MCF 10A (cell line): ENCODE results near the gene WHAMM. TPM values are rescaled to one million over a fixed set of nuclear protein-coding genes. Genes with fewer than 3 reads are reported as not detected.
A peak's percentile ranks its signal among the peaks of the same experiment; 100 is the strongest.

Experiments
- BruUV-seq: library from RNA; stranded (reverse); fragments of 400-500 nt; replicated peaks from 2 replicates; lab custom pipeline; 2021; lab: Mats Ljungman, UMichigan
- CTCF ChIA-PET: fragments of 300-600 bp; sonication (Branson Sonifier 250); formaldehyde crosslinking; extraction: SDS; loops from one replicate; lab custom pipeline; 2021; ENCODE audit warnings: antibody characterized with exemption, inconsistent platforms; lab: Yijun Ruan, JAX
- POLR2A ChIA-PET: fragments of 300-600, 350-650 bp; sonication (Branson Sonifier 250); formaldehyde crosslinking; extraction: SDS; loops from one replicate; lab custom pipeline; 2020; ENCODE audit warnings: antibody characterized with exemption, inconsistent platforms; lab: Yijun Ruan, JAX
- DNase-seq: peaks from one replicate; pipeline ENCODE4 v3.0.0-alpha.2; 2018; ENCODE audit not compliant: unreplicated experiment
- H3K27ac Mint-ChIP-seq: one replicate; pipeline ENCODE4 v1.8.0; 2022; ENCODE audit warnings: mild to moderate bottlenecking, low read depth, mixed read lengths; ENCODE audit not compliant: unreplicated experiment
- H3K27me3 Mint-ChIP-seq: one replicate; pipeline ENCODE4 v1.8.0; 2022; ENCODE audit warnings: mixed read lengths; ENCODE audit not compliant: insufficient read depth, unreplicated experiment
- H3K36me3 Mint-ChIP-seq: one replicate; pipeline ENCODE4 v1.8.0; 2022; ENCODE audit warnings: mild to moderate bottlenecking, moderate library complexity, mixed read lengths; ENCODE audit not compliant: insufficient read depth, unreplicated experiment
- H3K4me1 Mint-ChIP-seq: one replicate; pipeline ENCODE4 v1.8.0; 2022; ENCODE audit warnings: mixed read lengths; ENCODE audit not compliant: insufficient read depth, unreplicated experiment
- H3K4me3 Mint-ChIP-seq: one replicate; pipeline ENCODE4 v1.8.0; 2022; ENCODE audit warnings: mild to moderate bottlenecking, moderate library complexity, mixed read lengths; ENCODE audit not compliant: unreplicated experiment
- H3K9me3 Mint-ChIP-seq: one replicate; pipeline ENCODE4 v1.8.0; 2022; ENCODE audit warnings: mixed read lengths; ENCODE audit not compliant: unreplicated experiment
- intact Hi-C: fragments of 100-400 bp; cut with micrococcal nuclease; formaldehyde crosslinking; loops from 2 replicates; pipeline ENCODE4 v1.14.1; 2022
- total RNA-seq: library from RNA; stranded (reverse); gene quantifications from 2 replicates; pipeline ENCODE4 v1.2.3, GENCODE V29; 2022
- TF ChIP-seq, protein P1 (sequence below): fragments of 200-600 bp; IDR thresholded peaks from one replicate; pipeline ENCODE4 v1.8.0; 2022; ENCODE audit warnings: antibody characterized with exemption, mild to moderate bottlenecking; ENCODE audit not compliant: unreplicated experiment

The WHAMM gene
- total RNA-seq, 1 experiment from 2014 or later, result 8.2 TPM

DNA sequence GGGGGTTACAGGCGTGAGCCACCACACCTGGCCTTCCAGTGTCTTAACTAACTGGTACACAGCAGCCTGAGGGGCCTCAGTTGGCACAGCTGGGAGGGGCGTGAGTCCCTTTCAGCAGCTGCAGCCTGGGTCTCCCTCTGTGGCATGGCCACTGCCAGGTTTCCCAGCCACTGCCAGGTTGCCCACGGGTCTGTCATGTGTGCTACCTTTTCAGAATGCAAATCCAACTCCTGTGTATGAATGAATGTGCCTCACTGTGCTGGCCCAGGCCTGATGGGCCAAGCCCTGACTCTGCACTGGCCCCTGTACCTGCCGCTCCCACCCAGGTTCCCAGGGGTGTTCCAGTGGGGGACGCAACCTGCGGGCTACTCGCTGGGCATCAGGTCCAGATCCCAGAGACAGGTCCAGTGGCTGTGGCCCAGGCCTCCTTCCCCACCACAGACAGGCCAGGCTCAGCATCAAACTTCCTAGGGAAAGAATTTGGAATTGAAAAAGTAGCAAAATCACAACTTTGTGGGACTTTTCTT lies 26.0 kb downstream of the WHAMM start:
- POLR2A ChIA-PET, result no interaction called here
- peaks cover 73% of the 10 kb centered on the region for H3K36me3 Mint-ChIP-seq

DNA sequence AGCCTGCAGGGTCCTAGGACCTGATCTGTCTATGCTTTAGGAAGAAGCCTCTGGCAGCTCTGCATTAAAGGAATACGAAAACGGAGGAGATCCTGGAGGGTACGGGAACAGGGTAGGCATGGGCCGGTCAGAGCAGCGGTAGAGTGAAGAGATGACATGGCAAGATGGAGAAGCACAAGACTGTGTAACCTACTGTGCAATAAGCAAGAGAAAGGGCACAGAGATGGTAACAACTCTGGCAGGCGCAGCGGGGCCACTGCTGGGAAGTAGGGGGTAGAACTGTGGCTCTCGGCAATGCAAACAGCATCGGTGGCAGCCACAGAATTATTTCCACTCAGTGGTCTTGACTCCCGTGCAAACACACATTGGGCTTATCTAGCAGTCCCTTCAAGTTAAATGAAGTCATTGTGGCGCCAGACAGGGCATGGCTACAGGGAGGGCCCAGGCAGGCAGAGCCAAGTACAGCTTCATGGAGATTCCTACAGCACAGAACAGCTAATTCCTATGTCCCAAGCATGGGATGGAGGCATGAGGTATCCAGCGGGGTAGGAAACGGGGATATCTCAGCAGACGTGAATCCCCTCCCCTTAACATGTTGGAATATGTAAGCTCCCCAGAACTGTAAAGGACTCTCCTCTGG lies 28.8 kb downstream of the WHAMM start:
- Mint-ChIP-seq H3K4me1 (peaks cover 1% of the 10 kb centered on the region), H3K36me3 (peaks cover 51% of the 10 kb centered on the region), H3K9me3 (no peaks in the 10 kb centered on the region), H3K27ac (peak overlapping the region; percentile 10), H3K27me3 (no peaks in the 10 kb centered on the region), H3K4me3 (no peak overlapping the region)
- intact Hi-C loops, result no loop called here
- ChIA-PET CTCF (interaction anchor here (0.6 to 1.2 kb wide), 3 partner anchors 12 to 186 kb away, joined by 3 to 4 read pairs (median 3); no protein-coding TSS in a partner anchor), POLR2A (interaction anchor here (0.6 kb wide), 1 partner anchor 88 kb away, joined by 3 read pairs; no protein-coding TSS in a partner anchor)
- TF ChIP-seq, protein P1, sequence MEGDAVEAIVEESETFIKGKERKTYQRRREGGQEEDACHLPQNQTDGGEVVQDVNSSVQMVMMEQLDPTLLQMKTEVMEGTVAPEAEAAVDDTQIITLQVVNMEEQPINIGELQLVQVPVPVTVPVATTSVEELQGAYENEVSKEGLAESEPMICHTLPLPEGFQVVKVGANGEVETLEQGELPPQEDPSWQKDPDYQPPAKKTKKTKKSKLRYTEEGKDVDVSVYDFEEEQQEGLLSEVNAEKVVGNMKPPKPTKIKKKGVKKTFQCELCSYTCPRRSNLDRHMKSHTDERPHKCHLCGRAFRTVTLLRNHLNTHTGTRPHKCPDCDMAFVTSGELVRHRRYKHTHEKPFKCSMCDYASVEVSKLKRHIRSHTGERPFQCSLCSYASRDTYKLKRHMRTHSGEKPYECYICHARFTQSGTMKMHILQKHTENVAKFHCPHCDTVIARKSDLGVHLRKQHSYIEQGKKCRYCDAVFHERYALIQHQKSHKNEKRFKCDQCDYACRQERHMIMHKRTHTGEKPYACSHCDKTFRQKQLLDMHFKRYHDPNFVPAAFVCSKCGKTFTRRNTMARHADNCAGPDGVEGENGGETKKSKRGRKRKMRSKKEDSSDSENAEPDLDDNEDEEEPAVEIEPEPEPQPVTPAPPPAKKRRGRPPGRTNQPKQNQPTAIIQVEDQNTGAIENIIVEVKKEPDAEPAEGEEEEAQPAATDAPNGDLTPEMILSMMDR, result no peak
- no peak for DNase-seq
- no TSS peak for BruUV-seq

More for the DNA sequence above, 26.0 kb downstream of the WHAMM start:
- DNase-seq, result no peak
- Mint-ChIP-seq H3K27me3 (no peaks in the 10 kb centered on the region), H3K4me3 (no peak overlapping the region), H3K27ac (no peak overlapping the region), H3K4me1 (peaks cover 16% of the 10 kb centered on the region), H3K9me3 (no peaks in the 10 kb centered on the region)
- no TSS peak for BruUV-seq
- TF ChIP-seq, protein P1, result no peak
- intact Hi-C loops, result no loop called here
- CTCF ChIA-PET, result interaction anchor here (0.6 to 0.7 kb wide), 3 partner anchors 61 to 254 kb away, joined by 3 to 4 read pairs (median 3); no protein-coding TSS in a partner anchor

DNA sequence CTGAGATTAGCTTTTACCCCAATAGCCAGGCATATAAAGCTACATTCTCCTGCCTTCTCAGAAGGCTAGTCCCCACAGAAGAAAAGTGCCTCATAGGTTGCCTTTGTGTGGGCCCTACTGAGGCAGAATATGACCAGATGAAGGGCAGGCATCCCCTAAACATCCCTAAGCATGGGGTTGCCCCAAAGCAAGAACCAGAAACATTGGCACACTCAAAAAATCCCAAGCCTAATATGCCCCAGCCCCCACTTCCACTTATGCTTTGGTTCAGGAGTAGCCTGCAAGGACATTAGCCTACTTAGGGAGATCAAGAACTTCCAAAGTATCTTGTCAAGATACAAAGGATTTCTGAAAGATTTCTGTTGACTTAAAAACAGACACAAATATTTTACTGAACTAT lies 29.7 kb downstream of the WHAMM start:
- Mint-ChIP-seq H3K4me3 (no peak overlapping the region), H3K27ac (no peak overlapping the region), H3K9me3 (no peaks in the 10 kb centered on the region), H3K36me3 (peaks cover 41% of the 10 kb centered on the region), H3K27me3 (no peaks in the 10 kb centered on the region), H3K4me1 (no peaks in the 10 kb centered on the region)
- no TSS peak for BruUV-seq
- TF ChIP-seq, protein P1, result no peak
- intact Hi-C loops, result no loop called here
- CTCF ChIA-PET, result interaction anchor here (1.2 kb wide), 1 partner anchor 12 kb away, joined by 4 read pairs; no protein-coding TSS in a partner anchor
- POLR2A ChIA-PET, result no interaction called here
- no peak for DNase-seq

DNA sequence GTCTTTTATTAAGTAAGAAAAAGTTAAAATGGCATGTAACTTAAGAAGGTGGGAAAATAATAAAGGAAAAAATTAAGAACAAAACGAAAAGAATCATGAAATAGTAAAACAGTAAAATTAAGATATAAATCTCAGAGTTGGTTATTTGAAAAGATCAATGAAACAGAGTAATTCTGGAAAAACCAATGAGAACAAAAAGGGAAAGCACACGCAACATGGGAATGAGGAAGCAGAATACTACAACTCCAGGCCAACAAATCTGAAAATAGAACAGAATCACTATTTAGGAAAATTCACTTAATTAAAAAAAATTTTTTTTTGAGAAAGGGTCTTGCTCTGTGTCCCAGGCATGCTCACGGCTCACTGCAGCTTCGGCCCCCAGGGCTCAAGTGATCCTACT lies 30.7 kb downstream of the WHAMM start:
- intact Hi-C loops, result no loop called here
- H3K9me3 Mint-ChIP-seq, result no peaks in the 10 kb centered on the region
- no peak overlapping the region for H3K27ac Mint-ChIP-seq
- DNase-seq, result no peak
- ChIA-PET POLR2A (no interaction called here), CTCF (interaction anchor here (0.6 to 0.7 kb wide), 2 partner anchors 27 to 30 kb away, joined by 3 to 4 read pairs; no protein-coding TSS in a partner anchor)
- no peaks in the 10 kb centered on the region for H3K27me3 Mint-ChIP-seq
- no TSS peak for BruUV-seq
- TF ChIP-seq, protein P1, result no peak
- no peak overlapping the region for H3K4me3 Mint-ChIP-seq
- peaks cover 31% of the 10 kb centered on the region for H3K36me3 Mint-ChIP-seq
- no peaks in the 10 kb centered on the region for H3K4me1 Mint-ChIP-seq
